ENCODE data around the gene OR5T3.
"Not testable (repeated sequence)": the region's sequence is repeated elsewhere in the genome, so short reads cannot be mapped to it uniquely, and the experiment has no call there.

The OR5T3 gene

DNA sequence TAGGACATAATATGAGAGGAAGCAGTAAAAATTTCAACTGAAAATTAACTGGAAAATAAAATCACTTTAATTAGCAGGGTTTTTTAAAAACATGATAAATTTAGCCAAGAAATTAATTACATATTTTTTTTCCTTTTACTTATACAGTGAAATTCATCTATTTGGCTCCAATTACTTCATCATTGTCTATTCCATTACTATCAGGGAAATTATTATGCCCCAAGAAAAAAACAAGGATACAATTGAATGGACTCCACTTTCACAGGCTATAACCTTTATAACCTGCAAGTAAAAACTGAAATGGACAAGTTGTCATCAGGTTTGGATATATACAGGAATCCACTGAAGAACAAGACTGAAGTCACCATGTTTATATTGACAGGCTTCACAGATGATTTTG, at the start of gene OR5T3:
Gene OR5T3, plus strand, starts transcription at position 301 of the 400 bp plus-strand sequence. Its CDS starts 0 bp downstream, at position 301.
- no peak for DNase-seq
- no peak for TF ChIP-seq POLR2A (IDR thresholded peaks at IDR 0.05; ENCODE audit: low read length)
- no peak for TF ChIP-seq GATA1 (IDR thresholded peaks at IDR 0.05; ENCODE audit: low read depth, low read length)

DNA sequence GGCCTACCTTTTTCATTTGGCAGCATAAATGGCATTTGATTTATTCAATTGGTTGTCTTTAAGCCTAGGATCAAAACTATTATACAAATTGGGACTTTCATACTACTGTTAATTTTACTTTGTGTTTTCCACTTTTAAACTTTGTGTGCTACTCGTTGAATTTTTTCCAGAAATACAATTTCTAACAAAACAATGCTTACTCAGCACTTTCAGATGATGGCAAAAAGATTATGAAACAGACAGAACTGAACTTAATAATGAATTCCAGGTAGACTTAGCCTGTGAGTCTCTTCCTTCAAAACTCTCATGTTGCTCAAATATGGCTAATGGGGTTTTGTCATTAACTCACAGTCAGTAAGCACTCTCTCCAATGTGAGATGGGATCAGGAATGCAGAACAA, 44.3 kb upstream of the OR5T3 start:
- DNase-seq: no peak
- no peak for TF ChIP-seq POLR2A (IDR thresholded peaks at IDR 0.05; ENCODE audit: low read length)
- TF ChIP-seq GATA1 (IDR thresholded peaks at IDR 0.05; ENCODE audit: low read depth, low read length): no peak

DNA sequence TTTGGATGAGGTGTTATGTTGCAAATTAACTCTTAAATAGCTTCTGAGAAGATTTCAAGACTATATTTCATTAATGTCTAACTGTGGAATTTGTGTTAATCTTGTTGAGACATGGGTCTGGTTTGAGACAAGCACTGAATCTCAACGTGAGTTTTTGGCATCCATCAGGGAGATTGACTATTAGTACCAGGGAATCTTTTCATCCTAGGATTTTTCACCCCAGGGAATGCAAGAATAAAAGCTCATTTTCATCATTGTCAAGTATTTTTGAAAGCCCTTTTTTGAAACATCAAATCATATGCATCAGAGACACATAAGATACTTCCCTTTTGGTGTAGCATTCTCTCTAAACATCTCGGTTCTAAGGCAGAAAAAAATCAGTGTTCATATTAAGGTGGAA, 37.5 kb upstream of the OR5T3 start:
- no peak for TF ChIP-seq POLR2A (IDR thresholded peaks at IDR 0.05; ENCODE audit: low read length)
- TF ChIP-seq GATA1 (IDR thresholded peaks at IDR 0.05; ENCODE audit: low read depth, low read length): no peak
- DNase-seq: no peak

DNA sequence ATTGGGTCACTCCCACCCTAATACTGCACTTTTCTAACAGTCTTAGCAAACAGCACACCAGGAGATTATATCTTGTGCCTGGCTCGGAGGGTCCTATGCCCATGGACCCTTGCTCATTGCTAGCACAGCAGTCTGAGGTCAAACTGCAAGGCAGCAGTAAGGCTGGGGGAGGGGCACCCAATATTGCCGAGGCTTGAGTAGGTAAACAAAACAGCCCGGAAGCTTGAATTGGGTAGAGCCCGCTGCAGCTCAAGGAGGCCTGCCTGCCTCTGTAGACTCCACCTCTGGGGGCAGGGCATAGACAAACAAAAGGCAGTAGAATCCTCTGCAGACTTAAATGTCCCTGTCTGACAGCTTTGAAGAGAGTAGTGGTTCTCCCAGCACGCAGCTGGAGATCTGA, 32.3 kb upstream of the OR5T3 start:
- DNase-seq: not testable (repeated sequence)

DNA sequence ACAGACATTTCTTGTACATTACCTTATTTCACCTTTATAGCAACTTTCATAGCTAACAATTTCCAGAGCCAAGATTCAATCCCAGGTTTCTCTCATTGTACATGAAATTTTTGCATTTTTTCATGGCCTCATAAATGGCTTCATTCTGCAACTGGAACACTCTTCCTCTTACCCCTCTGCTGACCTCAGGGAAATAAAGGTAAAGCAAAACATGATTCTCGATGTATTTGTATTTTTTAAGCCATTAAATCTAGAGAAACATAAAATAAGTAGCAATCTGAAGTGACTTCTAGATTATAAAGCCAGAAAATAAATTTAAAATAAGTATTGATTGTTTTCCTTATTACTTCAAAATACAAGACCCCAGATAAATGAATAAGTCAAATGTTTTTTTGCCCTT, 17.9 kb upstream of the OR5T3 start, which contains the start of gene OR5T2:
Gene OR5T2, minus strand, starts transcription at position 101 of the 400 bp plus-strand sequence. CDS start 1,193 bp downstream, outside the sequence.
- DNase-seq: no peak
- TF ChIP-seq POLR2A (IDR thresholded peaks at IDR 0.05; ENCODE audit: low read length) (no peak), GATA1 (IDR thresholded peaks at IDR 0.05; ENCODE audit: low read depth, low read length) (no peak)

DNA sequence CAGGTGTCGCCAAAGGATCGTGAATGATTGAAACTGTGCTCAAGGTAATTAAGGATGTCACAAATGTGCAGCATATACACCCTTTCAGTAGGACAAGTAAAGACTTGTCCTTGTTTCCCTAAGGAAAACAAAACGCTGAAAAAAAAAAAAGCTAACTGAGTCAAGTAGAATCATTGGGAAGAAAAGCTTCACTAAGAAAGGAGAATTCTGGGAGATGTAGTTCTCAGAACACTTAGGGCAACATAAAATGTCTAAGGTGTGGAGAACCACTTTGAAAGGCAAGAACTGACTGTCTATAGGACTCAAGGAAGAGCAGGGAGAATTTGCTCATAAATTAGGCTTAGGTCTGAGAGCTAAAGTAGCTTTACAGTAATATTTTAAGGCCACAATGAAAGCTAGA, 19.0 kb downstream of the OR5T3 start:
- TF ChIP-seq POLR2A (IDR thresholded peaks at IDR 0.05; ENCODE audit: low read length) (no peak), GATA1 (IDR thresholded peaks at IDR 0.05; ENCODE audit: low read depth, low read length) (no peak)
- DNase-seq: no peak

DNA sequence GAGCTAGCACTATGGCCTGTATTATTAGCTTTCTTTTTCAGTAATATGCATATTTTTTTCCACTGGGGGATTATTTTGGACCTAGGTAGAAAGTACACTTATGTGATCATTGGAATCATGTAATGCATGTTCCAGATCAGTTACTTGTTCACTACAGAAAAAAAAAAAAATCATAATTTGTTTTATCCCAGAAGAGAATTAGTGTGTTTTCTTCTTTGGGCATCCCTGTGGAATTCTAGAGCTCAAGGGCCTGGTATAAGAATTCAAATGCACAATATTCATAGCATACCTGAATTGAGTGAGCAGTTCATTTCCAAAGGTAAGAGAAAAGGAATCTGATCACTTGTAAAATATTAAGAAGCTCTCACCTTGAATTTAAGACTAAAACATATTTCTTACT, 21.8 kb downstream of the OR5T3 start, which contains the start of gene OR5T1:
Gene OR5T1, plus strand, starts transcription at position 301 of the 400 bp plus-strand sequence. CDS start 1,485 bp downstream, outside the sequence.
- TF ChIP-seq GATA1 (IDR thresholded peaks at IDR 0.05; ENCODE audit: low read depth, low read length) (no peak), POLR2A (IDR thresholded peaks at IDR 0.05; ENCODE audit: low read length) (no peak)
- no peak for DNase-seq

DNA sequence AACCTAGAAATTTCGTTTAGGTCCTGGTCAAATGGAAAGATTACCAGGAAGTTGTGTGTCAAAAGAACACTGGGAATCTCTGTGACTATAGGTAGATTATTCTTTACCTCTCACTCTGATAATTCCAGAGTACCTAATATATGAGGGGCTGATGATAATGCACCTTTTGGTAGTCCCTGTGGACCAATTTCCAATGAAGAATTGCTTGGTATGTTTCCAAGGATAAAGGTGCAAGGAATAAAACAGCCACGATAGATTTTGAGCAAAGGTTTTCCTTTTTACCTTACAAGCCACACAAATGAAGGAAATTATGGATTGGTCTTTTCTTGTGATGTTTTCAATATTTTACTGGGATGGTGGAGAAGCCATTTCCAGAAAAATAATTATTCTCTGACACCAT, 40.1 kb downstream of the OR5T3 start, which contains the start of gene OR8H1:
Gene OR8H1, minus strand, starts transcription at position 101 of the 400 bp plus-strand sequence. CDS start 1,192 bp downstream, outside the sequence.
- TF ChIP-seq GATA1 (IDR thresholded peaks at IDR 0.05; ENCODE audit: low read depth, low read length) (no peak), POLR2A (IDR thresholded peaks at IDR 0.05; ENCODE audit: low read length) (no peak)
- no peak for DNase-seq

DNA sequence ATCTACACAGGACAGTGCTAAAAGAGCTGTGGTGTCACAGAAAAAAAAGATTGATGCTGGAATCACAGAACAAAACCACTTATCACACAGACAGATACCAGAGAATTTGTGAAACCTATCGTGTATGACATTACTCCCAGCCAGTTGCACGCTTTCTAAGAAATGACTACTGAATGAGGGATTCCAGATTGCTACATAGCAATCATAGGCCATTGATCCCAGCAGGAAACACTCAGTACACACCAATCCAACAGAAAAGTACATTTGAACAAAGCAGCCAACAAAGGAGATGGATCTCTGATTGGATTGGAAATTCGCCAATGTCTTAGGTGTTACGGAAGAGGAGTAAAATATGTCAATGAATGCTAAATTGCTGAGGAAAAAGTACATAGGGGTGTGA, 44.8 kb downstream of the OR5T3 start:
- no peak for DNase-seq

More for the DNA sequence above, 44.8 kb downstream of the OR5T3 start:
- no peak for TF ChIP-seq POLR2A (IDR thresholded peaks at IDR 0.05; ENCODE audit: low read length)
